ENCODE results near the gene TSR2. TPM values are rescaled to one million over a fixed set of nuclear protein-coding genes. Genes with fewer than 3 reads are reported as not detected.

TSR2 gene
- total RNA-seq, 1 experiment from 2014 or later = 27.9 TPM

DNA sequence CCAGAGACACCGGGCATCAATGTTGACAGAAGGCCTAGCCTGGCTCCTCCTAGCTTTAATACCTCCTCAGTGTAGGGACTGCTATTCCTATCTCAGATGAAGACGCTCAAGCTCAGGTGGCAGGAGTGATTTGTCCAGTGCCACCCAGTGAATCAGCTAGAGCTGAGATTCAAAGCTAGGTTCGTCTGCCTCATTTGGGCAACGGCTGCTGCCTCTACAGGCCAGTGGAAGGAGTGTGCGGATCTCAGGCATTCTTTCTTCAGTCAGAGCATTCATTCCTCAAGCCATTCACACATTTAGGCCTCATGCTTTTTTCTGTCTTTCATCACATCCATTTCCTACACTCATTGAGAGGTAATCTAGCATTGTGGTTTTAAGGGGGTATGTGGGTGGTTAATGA is 7.3 kb downstream of the TSR2 start:
- intact Hi-C loops (cut with micrococcal nuclease) = loop anchor here (10.0 kb wide), 1 partner anchor 263 kb away; the partner anchor contains the start of gene FAM120C
- RAD21 ChIA-PET (ENCODE audit: low non-redundant PET in 1 of 2, low total read pairs in 2 of 2, uncharacterized antibody in 2 of 2, unreplicated experiment in 2 of 2) = no interaction called here

More for the DNA sequence above, 7.3 kb downstream of the TSR2 start:
- peak; percentile 74; the same call in 1 of the 2 replicates for ATAC-seq
- Histone ChIP-seq H3K4me3 (replicated peaks in 1 of 2; ENCODE audit: low read depth in 1 of 2, low read length in 2 of 2) (no peak overlapping the region), H3K36me3 (ENCODE audit: control insufficient read depth in 1 of 2, insufficient read depth in 2 of 2, low read length in 2 of 2) (peaks cover 0 to 3% of the 10 kb centered on the region in 2 experiments; a peak in 2 of 4 replicates), H3K4me2 (ENCODE audit: low read length) (no peak overlapping the region), H3K27me3 (ENCODE audit: insufficient read depth, low read length) (no peaks in the 10 kb centered on the region), H3K79me2 (ENCODE audit: insufficient read depth, low read length) (peaks cover 20% of the 10 kb centered on the region), H3K27ac (ENCODE audit: low read depth, low read length) (no peak overlapping the region), H2AFZ (ENCODE audit: low read depth, low read length, poor library complexity, severe bottlenecking) (no peak overlapping the region), H4K20me1 (ENCODE audit: insufficient read depth) (no peaks in the 10 kb centered on the region), H3K9me2 (ENCODE audit: insufficient read depth) (no peaks in the 10 kb centered on the region), H3K9ac (ENCODE audit: low read length) (no peak overlapping the region), H3K4me1 (ENCODE audit: control insufficient read depth in 1 of 2, insufficient read depth in 2 of 2, low read length in 2 of 2) (no peaks in the 10 kb centered on the region), H3K9me3 (ENCODE audit: control insufficient read depth in 1 of 2, insufficient read depth in 1 of 2, low read depth in 1 of 2, low read length in 2 of 2) (no peaks in the 10 kb centered on the region)
- no TSS peak for BruUV-seq (replicated peaks)
- no peak for TF ChIP-seq CBX3 (IDR thresholded peaks at IDR 0.05; ENCODE audit: low read depth)
- no peak for TF ChIP-seq POLR2AphosphoS5 (IDR thresholded peaks at IDR 0.05; ENCODE audit: low read depth, low read length)
- TF ChIP-seq, protein P1, sequence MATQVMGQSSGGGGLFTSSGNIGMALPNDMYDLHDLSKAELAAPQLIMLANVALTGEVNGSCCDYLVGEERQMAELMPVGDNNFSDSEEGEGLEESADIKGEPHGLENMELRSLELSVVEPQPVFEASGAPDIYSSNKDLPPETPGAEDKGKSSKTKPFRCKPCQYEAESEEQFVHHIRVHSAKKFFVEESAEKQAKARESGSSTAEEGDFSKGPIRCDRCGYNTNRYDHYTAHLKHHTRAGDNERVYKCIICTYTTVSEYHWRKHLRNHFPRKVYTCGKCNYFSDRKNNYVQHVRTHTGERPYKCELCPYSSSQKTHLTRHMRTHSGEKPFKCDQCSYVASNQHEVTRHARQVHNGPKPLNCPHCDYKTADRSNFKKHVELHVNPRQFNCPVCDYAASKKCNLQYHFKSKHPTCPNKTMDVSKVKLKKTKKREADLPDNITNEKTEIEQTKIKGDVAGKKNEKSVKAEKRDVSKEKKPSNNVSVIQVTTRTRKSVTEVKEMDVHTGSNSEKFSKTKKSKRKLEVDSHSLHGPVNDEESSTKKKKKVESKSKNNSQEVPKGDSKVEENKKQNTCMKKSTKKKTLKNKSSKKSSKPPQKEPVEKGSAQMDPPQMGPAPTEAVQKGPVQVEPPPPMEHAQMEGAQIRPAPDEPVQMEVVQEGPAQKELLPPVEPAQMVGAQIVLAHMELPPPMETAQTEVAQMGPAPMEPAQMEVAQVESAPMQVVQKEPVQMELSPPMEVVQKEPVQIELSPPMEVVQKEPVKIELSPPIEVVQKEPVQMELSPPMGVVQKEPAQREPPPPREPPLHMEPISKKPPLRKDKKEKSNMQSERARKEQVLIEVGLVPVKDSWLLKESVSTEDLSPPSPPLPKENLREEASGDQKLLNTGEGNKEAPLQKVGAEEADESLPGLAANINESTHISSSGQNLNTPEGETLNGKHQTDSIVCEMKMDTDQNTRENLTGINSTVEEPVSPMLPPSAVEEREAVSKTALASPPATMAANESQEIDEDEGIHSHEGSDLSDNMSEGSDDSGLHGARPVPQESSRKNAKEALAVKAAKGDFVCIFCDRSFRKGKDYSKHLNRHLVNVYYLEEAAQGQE (IDR thresholded peaks at IDR 0.05; ENCODE audit: low read depth) = no peak
- no peak for TF ChIP-seq ZFX (IDR thresholded peaks at IDR 0.05)
- TF ChIP-seq, protein P2, sequence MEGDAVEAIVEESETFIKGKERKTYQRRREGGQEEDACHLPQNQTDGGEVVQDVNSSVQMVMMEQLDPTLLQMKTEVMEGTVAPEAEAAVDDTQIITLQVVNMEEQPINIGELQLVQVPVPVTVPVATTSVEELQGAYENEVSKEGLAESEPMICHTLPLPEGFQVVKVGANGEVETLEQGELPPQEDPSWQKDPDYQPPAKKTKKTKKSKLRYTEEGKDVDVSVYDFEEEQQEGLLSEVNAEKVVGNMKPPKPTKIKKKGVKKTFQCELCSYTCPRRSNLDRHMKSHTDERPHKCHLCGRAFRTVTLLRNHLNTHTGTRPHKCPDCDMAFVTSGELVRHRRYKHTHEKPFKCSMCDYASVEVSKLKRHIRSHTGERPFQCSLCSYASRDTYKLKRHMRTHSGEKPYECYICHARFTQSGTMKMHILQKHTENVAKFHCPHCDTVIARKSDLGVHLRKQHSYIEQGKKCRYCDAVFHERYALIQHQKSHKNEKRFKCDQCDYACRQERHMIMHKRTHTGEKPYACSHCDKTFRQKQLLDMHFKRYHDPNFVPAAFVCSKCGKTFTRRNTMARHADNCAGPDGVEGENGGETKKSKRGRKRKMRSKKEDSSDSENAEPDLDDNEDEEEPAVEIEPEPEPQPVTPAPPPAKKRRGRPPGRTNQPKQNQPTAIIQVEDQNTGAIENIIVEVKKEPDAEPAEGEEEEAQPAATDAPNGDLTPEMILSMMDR (IDR thresholded peaks at IDR 0.05 in 2 of 3, conservative IDR thresholded peaks at IDR 0.05 in 1 of 3; ENCODE audit: borderline replicate concordance in 1 of 3, insufficient read depth in 1 of 3, low read depth in 2 of 3, low read length in 2 of 3) = peak in 2 of 3 experiments; percentile 27 to 31; a peak in 3 of 6 replicates
- ChIA-PET POLR2A (no interaction called here), CTCF (no interaction called here)
- DNase-seq (ENCODE audit: low read depth, low spot score) = no peak

Data from HCT116 (cell line).